Stimulated activated CD8-positive, alpha-beta memory T cell treated with anti-CD3 and anti-CD28 coated beads, Interleukin-2, amount 100 ng/mL, for 1 hour (primary cell): Measurements from ENCODE around the gene CEACAM3.

Experiments used
- DNase-seq, 2 donors: peaks; one replicate each; pipeline ENCODE4 v3.0.0-alpha.2; 2020; ENCODE audit warnings: low read depth in 2 of 2

The CEACAM3 gene

DNA sequence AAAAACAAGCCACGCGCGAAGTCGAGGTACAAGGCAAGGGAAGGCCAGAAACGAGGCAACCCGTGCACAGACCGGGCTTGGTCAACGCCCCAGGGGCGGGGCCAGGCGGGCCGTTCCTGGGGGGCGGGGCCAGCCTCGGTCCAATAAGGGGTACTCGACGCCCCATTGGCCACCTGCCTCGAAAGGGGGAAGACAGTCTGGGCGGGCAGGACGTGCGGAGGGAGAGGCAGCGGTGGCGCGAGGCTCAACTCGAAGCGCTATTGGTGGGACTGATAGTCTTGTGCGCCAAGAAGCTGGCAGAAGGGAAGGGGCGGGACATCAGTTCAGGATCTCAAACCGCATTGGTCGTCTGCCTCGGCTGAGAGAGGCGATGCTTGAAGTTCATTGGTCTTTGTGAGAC is 48.2 kb downstream of the CEACAM3 start, which contains the start of gene LYPD4:
Gene LYPD4, minus strand, starts transcription at position 83 of the 400 bp plus-strand sequence. CDS start 5,398 bp downstream, outside the sequence.
- no peak for DNase-seq

DNA sequence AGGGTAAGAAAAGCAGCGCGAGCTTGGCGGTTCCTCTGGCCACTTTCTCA is 48.4 kb downstream of the CEACAM3 start, which contains the start of gene DMRTC2:
Gene DMRTC2, plus strand, starts transcription at position 42 of the 50 bp plus-strand sequence. CDS start 2,387 bp downstream, outside the sequence.
- no peak for DNase-seq

DNA sequence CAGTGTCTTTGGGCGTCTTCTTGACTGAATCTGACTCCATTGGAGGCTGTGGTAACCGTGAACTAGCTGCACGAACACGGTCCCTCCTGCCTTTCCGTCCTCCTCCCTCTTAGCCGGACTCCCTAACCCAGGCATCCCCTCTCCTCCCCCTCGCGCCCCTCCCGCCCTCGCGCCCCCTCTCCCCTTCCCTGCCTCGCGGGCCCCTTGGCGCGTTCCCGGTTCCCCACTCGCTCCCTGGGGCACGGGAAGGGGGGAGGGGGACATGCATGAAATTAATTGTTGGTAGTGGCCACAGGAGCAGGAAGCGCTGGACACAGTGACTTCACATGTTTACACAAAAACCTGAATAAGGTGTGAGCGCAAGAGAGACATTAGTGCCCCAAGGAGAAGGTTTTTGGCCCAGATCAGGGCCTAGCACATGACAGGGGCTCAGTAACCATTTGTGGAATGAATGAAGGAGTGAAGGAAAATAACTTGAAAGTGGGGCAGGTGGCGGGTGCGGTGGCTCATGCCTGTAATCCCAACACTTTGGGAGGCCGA is 48.7 kb downstream of the CEACAM3 start:
- DNase-seq = no peak

DNA sequence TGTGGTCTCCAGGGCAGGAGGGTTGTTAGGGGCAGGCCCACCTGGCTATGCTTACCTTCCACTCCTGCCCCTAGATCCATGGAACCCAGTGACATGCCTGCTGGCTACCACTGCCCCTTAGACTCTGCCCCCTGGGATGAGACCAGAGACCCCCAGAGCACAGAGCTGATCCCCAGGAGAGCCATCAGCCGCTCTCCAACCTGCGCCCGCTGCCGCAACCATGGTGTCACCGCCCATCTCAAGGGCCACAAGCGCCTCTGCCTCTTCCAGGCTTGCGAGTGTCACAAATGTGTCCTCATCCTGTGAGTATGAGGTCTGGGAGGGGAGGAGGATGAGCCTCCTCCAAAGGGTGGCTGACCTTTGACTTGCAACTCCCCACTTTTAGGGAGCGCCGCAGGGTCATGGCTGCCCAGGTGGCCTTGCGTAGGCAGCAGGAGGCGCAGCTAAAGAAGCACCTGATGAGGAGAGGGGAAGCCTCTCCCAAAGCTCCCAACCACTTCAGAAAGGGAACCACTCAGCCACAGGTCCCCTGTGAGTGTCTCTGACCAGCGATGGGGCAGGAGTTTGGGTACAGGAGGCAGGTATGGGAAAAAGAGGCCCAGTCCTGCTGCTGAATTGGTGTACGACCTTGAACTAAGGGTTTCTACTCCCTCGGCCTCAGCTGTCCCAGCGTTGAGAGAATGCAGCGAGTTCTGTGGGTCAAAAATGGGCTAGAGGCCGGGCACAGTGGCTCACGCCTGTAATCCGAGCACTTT is 51.1 kb downstream of the CEACAM3 start:
- no peak for DNase-seq

DNA sequence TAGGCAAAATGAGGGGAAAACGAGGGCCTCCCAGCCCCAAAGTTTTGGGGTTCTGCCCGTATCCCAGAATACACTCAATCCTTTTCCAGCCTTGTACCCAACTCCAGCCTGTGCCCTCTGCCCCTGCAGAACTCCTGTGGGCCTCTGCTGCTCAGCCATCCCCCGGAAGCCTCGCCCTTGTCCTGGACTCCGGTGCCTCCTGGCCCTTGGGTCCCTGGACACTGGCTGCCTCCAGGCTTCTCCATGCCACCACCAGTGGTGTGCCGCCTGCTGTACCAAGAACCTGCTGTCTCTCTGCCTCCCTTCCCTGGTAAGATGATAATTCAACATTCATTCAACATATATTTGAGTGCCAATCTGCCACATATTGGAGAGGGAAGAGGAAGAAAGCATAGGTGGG is 52.3 kb downstream of the CEACAM3 start:
- DNase-seq = no peak

DNA sequence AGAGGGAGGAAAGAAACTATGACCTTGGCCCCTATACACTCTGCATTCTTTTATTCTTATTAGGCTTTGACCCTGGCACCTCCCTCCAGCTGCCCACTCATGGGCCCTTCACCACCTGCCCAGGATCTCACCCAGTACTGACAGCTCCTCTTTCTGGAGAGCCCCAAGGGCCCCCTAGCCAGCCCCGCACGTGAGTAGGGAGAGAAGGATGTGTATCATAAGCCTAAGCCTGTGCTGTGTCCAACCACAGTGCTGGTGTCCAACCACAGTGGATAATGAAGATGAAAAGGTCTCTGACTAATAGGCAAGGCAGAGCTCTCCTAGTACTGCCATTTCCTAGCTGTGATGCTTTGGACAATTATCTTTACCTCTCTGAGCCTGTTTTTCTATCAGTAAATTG is 52.7 kb downstream of the CEACAM3 start:
- no peak for DNase-seq

DNA sequence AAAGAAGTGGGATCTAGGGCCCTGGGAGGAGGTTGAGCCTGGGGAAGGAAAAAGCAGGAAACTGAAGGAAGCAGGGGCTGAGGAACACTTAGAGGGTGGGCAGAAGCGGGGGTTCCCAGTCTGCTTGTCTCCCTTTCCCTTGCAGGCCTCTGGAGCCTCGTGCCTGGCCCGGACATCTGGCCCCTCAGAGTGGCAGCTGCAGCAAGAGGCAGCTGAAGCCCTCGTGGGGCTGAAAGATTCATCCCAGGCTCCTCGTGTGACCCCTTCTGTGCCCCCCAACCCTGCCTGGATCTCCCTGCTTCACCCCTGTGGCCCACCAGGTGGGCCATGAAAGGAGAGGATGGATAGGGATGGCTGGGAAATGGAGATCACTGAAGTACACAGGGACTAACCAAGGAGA is 54.0 kb downstream of the CEACAM3 start:
- DNase-seq = no peak

DNA sequence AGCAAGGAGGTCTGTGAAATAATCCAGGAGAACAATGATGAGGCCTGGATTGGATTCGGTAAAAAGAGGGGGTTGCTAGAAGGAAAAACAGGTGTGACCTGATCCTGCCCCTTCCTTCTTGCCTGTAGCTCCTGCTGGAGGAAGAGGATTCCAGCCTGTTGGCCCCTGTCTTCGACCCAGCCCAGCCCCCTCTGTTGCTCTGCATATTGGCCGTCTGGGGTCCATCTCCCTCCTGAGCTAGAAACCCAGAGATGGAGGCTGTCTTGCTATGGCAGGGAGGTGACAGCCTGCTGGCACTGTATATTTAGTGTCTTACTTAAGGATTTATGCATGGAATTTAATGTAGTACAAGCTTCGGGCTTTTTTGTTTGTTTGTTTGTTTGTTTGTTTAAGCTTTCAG is 55.1 kb downstream of the CEACAM3 start:
- no peak for DNase-seq

DNA sequence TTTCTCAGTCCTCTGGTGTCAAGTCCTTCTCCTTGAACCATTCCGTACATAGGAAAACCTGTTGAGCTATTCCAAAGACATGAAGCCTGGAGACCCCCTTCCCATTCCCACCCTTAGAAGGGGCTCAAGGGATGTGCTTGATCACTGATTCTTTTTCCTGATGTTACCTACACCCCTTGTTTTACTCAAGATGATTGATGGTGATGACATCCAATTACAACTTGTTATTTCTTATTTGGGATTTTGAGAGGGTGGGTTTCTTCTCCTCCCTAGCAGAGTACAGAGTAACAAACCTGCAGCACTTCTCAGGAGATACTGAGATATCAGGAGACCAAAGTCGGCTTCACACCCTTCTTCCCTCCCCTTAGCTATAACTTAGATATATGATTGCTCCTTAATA is 57.0 kb downstream of the CEACAM3 start:
- no peak for DNase-seq

DNA sequence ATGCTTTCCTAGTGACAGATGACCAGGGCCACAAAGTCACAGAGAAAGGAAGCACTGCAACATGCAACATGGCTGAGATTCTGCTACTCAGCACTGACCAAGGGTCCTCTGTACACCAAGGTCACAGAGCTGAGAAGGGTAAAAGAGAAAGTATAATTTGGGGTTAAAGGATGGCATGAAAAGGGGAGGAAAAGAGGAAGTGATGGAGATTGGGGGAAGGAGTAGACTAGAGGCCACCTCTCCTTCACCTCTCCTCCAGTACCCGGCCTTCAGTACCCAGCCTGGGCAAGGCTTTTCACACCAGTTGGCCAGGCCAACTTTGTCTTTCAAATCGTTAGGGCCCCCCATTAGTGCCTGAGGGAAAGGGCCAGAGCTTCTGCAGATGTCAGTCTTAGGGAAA is 57.4 kb downstream of the CEACAM3 start:
- DNase-seq = no peak

DNA sequence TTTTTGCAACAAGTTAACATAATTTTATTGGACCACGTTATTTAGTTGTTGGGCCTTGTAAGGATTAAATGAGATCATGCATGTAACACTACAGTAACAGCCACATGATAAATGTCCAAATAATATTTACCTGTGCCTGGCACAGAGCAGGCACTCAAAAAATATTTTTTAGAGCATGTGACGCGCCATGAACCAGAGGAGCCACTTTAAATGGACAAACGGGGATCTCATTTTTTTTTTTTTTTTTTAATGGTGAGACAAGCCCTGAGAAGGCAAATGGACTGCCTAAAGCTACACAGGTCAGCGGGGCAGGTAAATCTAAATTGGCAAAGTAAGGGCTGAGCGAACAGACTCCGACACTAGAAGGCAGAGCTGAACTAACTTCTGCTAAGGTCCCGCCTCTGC is 62.8 kb downstream of the CEACAM3 start:
- no peak for DNase-seq

DNA sequence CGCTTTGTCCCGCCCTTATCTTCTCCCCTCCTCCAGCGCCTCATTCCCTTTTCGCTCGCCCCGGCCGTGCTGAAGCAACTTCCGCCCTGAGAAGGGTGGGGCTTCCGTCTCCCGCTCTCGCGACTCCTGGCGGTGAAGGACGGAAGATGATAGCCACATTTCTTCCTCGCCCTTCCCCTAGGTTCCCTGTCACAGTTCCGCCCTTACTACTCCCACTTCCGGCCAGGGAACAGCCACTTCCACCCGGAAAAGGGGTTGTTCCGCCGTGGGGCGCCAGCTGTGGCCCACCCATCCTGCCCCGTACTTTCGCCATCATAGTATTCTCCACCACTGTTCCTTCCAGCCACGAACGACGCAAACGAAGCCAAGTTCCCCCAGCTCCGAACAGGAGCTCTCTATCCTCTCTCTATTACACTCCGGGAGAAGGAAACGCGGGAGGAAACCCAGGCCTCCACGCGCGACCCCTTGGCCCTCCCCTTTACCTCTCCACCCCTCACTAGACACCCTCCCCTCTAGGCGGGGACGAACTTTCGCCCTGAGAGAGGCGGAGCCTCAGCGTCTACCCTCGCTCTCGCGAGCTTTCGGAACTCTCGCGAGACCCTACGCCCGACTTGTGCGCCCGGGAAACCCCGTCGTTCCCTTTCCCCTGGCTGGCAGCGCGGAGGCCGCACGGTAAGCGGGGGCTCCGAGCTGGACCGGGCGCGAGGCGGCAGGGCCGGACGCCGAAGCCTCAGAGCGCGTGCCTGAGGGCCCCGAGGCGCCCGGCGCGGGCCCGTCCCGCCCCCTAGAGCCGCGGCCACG is 63.4 kb downstream of the CEACAM3 start, which contains the start of gene RPS19:
Gene RPS19, plus strand, starts transcription at position 638 of the 801 bp plus-strand sequence. CDS start 520 bp downstream, outside the sequence.
- peak; percentile 96 to 97 for DNase-seq

DNA sequence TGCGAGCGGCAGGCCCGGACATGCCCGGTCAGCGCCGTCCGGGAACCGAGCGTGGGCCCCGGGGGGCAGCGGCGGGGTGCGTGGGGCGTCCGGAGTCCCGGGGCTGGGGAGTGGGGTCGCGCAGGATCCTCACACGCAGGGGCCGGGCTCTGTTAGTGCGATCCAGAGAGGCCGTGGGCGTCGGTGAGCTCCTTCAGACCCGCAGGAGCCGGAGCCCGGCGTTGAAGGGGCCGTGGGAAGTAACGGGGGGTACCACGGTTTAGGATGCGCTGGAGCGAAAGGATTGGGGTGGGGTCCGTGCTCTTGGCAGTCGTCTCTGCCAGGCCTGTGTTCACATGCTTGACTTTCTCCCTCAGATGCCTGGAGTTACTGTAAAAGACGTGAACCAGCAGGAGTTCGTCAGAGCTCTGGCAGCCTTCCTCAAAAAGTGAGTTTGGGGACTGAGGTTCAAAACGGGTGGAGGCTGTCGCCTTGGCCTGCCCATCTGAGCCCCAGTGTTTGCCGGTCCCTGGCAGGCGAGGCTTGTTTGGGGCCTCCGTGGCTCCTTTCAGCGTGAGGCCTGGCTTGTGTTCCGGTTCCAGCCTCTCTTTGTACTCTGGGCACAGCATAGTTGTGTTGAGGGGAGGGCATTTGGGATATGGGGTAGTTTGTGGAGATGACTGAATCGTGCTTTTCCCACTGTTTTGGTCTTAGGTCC is 64.2 kb downstream of the CEACAM3 start:
- no peak for DNase-seq
